HG02763 (cell line): Measurements from ENCODE around the gene SNX8.

ENCODE experiments used
- ATAC-seq: cut with Tn5 transposase; IDR thresholded peaks from one replicate; pipeline ENCODE4 v1.9.1; 2021; ENCODE audit warnings: mild to moderate bottlenecking, moderate library complexity; ENCODE audit not compliant: unreplicated experiment

Gene SNX8

GRCh38 chr7:2247141-2247995 lies 66.9 kb downstream of the SNX8 start:
- ATAC-seq = no peak

DNA sequence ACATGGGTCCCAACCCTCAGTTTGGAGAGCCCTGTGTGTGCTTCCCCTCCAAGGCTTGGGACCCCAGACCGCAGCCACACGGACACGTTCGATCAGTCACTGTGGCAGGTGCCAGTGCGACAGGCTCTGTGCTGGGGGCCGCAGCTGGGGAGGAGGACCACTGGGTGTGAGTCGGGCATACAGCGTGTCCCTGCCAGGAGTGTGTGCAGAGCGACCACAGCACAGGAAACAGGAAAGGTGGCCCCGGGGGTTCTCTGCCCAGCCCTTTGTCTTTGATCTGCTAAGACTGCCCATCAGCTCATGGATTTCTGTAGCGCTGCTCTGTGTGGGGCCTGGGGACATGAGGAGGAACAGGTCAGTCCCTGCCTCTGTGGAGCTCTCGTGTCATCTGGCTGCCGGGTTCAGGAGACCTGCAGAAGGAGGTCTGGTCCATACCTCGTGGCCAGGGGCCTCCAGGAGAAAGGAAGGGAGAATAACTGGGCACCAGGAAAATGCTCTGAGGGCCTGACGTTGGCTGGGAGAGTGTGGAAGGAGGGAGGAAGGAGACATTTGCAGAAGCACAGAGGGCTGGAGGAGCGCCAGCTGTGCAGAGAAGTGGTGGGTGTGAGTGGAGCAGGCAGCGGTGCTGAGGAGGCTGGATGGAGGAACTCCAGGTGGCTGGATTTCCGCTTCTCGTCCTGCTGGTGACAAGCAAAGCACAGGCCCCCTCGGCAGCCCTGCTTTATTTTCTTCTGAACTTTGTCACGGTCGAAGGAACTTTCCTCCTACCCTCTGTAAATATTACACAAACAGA lies 68.2 kb downstream of the SNX8 start:
- no peak for ATAC-seq

GRCh38 chr7:2244404-2244995 lies 69.7 kb downstream of the SNX8 start:
- no peak for ATAC-seq

DNA sequence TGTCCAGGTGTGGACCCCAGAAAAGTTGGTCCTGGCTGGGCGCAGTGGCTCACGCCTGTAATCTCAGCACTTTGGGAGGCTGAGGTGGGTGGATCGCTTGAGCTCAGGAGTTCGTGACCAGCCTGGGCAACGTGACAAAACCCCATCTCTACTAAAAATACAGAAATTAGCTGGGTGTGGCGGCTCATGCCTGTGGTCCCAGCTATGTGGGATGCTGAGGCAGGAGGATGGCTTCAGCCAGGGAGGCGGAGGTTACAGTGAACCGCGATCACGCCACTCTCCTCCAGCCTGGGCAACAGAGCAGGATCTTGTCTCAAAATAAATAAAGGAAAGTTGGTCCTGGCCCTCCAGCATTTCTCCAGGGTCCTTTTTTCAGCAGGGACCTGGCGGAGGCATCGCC lies 70.8 kb downstream of the SNX8 start:
- no peak for ATAC-seq

DNA sequence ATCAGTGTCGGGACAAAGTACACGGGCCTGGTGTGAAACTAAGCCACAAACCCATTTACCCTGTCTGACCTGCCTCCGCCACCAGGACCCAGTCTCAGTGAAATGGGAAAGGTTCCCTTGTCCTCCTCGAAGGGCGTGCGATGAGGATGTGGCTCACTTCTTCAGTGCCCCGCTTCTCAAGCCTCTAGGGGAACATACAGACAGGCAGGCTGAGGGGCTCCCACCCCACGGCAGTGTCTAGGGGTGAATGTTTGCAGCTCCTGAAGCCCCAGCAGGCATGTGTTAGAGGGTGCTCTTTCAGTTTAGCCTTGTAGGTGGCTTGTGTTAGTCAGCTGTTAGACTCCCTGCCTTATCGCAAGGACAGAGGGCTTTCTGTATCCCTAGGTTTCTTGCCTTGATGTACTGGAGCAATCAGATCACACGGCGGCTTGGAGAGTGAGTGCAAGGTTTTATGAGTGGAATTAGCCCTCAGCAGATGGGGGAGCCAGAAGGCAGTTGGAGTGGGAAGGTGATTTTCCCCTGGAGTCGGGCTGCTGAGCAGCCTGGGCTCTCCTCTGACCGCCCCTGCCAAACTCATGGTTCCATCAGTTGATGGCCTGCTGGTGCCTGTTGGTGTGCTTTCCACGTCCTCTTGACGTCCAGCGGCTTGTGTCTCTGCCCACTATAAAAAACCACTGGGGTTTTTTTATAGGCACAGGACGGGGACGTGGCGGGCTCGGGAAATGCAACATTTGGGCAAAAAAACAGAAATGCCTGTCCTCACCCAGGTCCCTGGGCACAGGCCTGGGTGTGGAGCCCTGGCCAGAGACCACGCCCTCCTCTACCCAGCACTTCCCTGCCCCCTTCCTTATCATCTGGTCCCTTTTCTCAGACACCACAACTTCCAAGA lies 71.5 kb downstream of the SNX8 start:
- no peak for ATAC-seq

DNA sequence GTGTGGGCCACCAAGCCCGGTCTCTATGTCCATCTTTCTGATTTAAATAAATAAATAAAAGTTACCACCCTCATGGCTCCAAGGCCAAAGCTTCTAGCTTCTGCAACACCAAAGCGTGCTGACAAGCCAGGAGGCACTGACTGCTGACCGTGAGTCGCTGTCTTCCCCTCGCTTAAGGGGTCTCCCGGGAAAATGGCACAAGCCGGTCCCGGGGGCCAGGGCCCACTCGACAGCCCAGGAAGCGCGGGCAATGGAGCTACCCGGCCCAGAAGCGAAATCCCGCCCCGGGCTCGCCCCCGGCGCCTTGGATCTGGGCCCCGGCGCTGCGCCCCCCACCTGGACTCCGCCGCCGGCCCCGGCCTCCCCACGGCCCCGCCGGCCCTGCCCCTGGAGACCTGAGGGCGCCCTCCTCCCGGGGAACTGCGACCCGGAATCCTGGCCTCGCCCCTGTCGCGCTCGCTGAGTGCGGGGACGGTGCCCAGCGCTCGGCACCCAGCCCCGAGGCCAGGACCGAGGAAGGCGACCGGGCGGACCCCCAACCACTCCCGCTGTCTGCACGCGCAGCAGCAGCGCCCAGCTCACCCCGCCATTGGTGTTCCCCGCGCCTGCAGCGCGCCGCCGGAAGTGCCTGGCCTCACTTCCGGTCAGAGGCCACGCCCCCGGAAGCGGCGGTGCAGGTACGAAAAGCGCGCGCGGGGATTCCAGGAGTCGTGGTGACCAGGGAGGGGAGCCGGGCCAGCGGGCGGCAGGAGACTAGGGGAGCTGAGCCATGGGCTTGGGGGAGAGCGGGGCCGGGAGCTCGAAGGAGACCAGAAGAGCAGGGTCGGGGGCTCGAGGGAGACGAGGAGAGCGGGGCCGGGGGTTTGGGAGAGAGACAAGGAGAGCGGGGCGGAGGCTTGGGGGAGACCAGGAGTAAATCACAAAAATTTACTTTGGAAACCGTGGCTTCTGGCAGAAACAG lies 72.4 kb downstream of the SNX8 start, which contains the start of the genes MRM2 and NUDT1:
Gene MRM2 (minus strand): TSS at position 626 of the 961 bp plus-strand sequence. CDS start 36 bp downstream, at position 590.
Gene NUDT1 (plus strand): TSS at position 647 of the 961 bp plus-strand sequence. CDS start 2,349 bp downstream, outside the sequence.
- ATAC-seq = peak; percentile 82

GRCh38 chr7:2239242-2239641 lies 75.0 kb downstream of the SNX8 start:
- ATAC-seq = no peak

DNA sequence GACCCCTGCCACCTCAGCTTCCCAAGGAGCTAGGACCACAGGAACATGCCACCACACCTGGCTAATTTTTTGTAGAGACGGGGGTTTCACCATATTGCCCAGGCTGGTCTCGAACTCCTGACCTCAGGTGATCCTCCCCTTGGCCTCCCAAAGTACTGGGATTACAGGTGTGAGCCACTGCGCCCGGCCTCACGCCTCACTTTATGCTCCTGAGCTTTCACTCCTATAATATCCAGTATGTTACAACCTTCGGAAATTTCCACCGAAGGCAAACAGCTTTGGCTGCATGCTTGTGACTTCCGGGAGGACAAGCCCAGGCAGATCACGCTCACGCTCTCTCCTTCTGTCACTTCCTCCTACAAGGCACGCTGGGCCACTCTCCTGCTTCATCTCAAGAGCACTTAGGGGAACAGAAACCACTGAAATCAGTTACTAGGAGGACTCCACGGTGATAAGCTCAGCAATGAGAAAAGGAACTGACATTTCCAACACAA lies 77.1 kb downstream of the SNX8 start:
- ATAC-seq = no peak

DNA sequence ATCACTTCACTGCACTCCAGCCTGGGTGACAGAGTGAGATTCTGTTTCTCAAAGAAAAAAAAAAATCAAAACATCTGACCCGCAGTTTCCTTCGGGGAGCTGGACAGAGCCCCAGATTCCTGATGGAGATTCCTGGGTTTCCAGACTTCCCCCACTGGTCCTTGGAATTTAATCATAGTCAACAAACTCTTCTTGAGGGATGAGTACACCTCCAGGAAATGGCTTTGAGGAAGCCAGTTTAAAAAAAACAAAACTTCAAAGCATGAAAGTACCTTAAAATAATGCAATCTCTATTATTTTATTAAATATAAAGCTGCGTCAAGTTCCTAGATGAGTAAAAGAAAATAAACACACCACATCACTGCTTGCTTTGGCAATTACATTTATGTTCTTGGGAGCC lies 80.3 kb downstream of the SNX8 start:
- no peak for ATAC-seq

GRCh38 chr7:2232766-2233520 lies 81.3 kb downstream of the SNX8 start, which contains the start of gene MAD1L1:
TSS of gene MAD1L1 (minus strand) at chr7:2232945. CDS start at chr7:2230133, 2,812 bp downstream.
- ATAC-seq = peak; percentile 66

DNA sequence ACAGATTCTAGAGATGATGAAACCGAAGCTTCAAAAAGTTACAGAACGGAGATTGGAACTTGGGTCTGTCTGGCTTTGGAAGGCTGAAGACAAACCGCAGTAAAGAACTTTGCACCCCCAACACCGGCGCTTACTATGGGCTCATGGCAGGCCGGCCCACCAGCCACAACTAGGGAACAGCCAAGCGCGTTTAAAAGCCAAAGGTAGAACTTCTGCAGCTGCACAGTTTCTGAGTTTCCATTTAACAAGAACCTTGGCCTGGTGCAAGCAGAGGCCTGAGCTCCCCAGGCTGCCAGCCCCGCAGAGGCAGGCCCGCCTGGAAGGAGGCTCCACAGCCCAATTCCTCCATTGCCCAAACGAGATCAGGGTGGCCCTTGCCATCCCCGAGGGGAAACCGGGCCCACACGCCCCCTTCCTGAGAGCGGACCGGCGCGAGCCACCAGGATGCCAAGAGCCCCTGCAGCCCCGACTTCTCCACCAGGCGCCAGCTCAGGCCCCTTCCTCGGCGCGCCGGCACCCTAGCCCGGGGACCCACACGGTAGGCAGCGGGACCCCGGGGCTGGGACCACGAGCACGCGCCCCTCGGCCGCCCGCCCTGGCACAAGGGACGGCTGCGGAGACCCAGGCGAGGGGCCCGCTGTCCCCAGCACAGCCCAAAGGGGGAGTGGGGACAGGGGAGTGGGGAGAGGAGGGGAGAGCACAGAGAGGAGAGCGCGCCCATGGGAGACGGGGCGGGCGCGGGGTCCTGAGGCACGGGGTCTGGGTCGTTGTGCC lies 82.1 kb downstream of the SNX8 start:
- ATAC-seq = peak; percentile 35

DNA sequence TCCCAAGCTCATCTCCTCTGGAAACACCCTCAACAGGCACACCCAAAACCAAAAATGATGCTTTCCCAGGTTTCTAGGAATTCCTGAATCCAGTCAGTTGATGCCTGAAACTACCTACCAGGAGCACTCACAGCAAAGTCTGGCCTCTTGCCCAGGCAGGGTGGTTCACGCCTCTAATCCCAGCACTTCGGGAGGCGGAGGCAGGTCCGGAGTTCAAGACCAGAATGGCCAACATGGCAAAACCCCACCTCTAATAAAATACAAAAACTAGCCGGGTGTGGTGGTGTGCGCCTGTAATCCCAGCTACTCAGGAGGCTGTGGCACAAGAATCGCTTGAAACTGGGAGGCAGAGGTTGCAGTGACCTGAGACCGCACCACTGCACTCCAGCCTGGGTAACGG lies 83.4 kb downstream of the SNX8 start:
- ATAC-seq = no peak

- ATAC-seq = no peak
Measured at GRCh38 chr7:2230226-2230625, 84.0 kb downstream of the SNX8 start.

GRCh38 chr7:2229467-2229866 lies 84.8 kb downstream of the SNX8 start:
- ATAC-seq = no peak

- ATAC-seq = no peak
Measured at GRCh38 chr7:2228921-2229320, 85.3 kb downstream of the SNX8 start.

GRCh38 chr7:2227699-2228098 lies 86.5 kb downstream of the SNX8 start:
- no peak for ATAC-seq

DNA sequence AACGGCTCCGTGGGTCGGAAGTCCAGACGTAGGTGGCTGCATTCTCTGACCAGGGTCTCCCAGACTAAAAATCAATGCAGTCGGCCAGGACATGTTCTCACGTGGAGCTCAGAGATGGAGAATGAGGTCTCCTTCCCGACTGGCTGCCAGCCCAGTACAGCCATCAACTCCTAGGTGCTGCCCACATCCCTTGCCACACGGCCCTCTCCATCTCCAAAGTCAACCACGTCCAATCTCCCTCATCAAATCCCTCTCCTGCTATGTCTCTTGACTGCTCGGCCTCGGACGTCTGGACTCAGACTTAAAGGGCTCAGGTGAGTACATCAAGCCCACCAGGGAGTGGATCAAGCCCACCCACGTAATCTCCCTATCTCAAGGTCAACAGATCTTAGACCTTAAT lies 88.4 kb downstream of the SNX8 start:
- no peak for ATAC-seq

- no peak for ATAC-seq
Measured at GRCh38 chr7:2225336-2225735, 88.9 kb downstream of the SNX8 start.
